ENCODE data around the gene CROCC2.

CROCC2 gene

DNA sequence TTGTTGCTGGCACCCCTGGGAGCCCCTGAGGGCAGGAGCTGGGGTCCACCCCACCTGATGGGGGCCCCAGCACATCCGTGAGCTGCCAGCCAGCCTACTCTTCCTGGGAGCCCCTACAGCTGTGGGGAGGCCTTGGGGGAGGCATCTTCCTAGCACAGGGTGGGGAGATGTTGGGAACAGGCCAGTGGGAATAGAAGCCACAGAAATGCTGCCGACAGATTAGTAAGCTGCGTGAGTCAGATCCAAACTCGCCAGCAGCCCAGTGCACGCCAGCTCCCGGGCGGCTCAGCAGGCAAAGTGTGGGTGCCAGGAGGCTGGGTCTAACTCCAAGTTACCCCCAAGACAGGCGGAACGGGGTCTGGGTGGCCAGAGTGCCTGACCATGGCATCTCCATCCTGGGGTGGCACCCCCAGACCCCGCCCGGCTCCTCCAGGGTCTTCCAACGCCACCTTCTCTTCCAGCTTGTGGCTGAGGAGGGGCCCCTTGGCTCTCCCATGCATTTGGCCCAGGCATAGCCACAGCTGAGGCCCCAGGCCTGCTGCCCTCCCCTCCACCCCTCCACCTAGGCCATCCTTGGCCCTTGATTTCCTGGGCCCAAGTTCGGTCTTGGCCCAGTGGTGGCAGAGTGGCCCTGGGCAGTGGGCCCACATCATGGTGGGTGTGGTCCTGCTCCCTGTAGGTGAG is 15.3 kb downstream of the CROCC2 start:
- DNase-seq (ENCODE audit: low read depth), result peak; percentile 86

DNA sequence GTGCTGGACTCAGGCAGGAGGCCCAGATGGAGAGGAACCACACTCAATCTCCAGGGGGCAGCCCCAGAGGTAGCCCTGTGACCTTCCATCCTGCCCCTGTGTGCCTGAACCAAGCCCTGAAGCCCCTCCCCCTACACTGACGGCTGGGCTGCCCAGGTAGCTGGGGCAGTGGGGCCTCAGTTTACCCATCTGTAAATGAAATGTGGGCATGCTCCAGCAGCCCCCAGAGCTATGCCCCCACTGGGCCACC is 15.8 kb downstream of the CROCC2 start:
- DNase-seq (ENCODE audit: low read depth), result no peak

DNA sequence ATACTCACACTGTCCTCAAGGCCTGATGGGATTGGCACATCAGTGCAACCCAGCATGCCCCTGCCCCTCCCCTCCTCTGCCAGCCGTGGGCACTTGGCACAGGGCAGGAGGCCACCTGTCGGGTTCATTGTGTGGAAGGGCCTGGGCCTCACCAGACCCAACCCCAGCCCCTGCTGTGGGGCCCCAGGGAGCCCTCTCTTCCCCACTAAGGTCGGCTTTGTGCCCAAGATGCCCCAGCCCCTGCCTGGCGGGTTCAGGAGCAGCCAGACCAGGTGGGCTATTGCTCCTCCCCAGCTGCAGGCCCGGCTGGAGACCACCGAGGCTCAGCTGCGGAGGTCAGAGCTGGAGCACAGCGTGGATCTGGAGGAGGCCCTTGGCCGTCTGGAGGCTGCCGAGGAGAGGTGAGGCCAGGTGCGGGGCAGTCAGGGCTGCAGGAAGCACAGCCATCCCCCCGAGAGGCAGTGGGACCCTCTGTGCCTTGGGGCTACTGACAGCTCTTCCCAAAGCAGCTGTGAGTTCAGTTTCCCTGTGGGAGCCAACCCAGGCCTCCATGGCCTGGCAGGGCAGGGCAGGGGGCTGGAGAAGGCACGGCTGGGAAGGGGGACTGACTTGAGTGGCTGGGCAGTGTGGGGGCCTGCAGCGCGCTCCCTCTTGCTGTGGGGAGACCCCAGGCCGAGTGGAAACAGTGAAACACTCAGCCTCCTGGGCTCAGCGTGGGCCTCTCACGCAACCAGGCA is 16.3 kb downstream of the CROCC2 start:
- DNase-seq (ENCODE audit: low read depth), result no peak

DNA sequence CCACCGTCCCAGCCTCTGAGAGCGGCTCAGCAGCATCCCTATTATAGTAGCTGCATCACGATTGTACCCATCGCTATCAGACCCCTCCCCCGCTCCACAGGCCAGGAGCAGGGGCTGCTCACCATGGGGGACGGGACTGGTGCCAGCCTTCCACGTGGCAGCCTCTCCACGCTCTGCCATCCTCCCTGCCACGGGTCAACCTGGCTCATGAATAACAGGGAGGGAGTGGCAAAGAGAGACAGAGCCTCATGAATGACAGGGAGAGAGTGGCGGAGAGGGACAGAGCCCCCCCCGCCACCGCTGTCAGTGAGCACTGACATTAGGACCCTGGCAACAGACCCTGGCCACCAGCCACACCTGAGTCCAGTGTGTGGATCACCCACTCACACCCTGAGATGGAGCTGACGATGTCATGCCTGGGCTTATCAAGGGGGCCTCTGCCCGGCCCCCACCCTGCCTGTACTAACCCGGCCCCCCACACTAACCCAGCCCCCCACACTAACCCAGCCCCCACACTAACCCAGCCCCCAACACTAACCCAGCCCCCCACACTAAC is 16.9 kb downstream of the CROCC2 start:
- no peak for DNase-seq (ENCODE audit: low read depth)

DNA sequence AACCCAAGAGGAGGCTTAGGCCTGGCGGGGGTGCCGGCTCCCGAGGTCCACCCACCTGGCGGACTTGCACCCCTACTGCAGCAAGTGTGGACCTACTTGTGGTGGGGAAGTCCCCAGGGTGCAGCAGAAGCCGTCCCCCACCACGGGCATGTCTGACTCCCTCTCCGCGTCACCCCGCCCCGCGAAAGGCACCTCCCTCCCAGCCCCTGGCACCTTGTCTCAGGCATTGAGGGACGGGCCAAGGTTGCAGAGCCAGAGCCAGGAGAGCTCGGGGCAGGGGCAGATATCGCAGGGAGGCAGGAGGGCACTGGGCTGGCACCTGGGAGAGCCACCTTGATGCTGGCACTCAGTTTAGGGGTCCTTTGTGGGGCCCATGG is 19.0 kb downstream of the CROCC2 start:
- no peak for DNase-seq (ENCODE audit: low read depth)

DNA sequence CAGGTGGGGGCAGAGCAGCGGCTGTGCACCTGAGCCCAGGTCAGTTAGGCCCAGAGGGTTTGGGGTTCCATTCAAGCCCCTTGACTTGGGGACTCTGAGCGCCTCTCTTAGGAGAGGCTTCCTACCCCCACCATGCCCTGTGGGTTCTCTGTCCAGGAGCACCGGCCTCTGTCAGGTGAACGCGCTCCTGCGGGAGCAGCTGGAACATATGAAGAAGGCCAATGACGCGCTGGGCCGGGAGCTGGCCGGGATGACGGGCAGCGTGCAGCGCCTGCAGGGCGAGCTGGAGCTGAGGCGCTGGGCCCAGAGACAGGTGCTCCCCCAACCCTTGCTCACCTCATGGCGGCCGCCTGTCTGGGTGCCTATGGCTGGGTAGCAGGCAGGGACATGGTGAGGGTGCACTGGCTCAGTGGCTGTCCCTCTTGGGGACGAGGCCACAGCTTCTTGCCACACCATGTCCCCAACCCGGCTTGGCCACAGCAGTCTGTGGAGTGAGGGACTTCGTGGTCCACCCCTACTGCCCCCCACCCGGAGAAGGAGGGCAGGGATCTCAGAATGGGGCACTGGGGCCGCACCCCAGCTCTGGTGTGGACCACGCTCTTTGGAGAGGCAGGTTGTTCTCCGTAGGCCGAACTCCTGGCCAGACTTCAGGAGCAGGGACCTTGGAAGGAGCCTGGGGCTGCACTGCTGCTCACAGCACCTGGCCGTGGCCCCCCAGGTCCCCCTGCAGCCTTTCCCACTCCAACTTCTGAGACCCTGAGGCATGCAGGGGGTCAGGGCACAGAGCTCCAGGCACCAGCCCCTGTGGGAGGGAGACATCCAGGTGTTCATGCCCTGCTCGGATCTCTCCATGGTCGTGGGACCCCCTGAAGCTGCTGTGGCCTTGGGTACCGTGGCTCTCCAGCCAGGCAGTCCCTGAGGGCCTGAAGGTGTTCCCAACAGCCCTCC is 19.7 kb downstream of the CROCC2 start:
- no peak for DNase-seq (ENCODE audit: low read depth)

DNA sequence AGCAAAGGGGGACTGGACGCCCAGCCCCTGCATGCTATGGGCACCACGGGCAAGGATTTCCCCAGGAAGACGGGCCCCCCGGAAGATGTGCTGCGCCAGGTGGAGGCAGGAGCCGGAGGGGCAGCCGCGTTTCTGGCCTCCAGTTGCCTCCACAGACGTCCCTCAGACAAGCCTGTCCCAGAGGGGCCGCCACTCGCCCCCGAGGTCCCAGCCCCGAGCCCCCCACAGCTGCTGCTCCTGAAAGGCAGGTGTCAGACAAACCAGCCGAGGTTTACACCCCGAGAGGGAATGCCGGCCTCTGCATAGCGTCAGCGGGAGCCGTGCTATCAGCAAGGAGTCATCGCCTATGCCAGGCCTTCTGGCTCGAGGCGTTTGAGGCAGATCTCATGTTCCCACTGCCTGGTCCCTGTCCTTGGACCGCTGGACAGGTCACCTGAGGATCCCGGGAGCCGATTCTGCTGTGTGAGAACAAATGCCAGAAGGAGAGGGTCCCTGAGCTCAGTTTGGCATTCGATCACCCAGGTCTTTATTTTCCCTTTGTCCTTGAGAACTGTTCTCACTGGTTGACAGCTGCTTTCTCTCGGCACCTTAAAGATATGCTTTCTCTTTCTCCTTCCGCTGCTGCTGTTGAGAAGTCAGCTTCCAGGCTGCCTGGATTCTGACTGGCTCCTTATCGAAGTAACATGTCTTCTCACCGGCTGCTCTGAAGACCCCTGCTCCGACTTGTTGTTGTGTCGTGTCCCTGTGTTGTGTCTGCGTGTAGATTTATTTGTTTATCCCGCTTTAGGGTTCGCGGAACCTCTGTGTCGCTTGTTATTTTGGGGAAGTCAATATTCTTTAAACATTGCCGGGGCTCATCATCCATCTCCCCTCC is 20.6 kb downstream of the CROCC2 start:
- no peak for DNase-seq (ENCODE audit: low read depth)

DNA sequence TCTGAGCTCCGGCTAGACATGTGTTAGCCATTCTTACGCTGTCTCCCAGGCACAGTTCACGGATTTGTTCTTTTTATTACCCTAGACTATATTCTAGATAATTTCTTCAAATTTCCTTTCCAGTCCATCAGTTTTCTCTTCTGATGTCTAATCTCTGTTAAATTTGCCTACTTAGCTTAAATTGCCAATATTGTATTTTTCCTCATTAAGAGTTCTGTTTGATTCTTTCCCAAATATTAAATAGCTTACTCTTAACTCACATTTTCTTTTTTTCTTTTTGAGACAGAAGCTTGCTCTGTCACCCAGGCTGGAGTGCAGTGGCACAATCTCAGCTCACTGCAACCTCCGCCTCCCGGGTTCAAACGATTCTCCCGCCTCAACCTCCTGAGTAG is 21.2 kb downstream of the CROCC2 start:
- no peak for DNase-seq (ENCODE audit: low read depth)

DNA sequence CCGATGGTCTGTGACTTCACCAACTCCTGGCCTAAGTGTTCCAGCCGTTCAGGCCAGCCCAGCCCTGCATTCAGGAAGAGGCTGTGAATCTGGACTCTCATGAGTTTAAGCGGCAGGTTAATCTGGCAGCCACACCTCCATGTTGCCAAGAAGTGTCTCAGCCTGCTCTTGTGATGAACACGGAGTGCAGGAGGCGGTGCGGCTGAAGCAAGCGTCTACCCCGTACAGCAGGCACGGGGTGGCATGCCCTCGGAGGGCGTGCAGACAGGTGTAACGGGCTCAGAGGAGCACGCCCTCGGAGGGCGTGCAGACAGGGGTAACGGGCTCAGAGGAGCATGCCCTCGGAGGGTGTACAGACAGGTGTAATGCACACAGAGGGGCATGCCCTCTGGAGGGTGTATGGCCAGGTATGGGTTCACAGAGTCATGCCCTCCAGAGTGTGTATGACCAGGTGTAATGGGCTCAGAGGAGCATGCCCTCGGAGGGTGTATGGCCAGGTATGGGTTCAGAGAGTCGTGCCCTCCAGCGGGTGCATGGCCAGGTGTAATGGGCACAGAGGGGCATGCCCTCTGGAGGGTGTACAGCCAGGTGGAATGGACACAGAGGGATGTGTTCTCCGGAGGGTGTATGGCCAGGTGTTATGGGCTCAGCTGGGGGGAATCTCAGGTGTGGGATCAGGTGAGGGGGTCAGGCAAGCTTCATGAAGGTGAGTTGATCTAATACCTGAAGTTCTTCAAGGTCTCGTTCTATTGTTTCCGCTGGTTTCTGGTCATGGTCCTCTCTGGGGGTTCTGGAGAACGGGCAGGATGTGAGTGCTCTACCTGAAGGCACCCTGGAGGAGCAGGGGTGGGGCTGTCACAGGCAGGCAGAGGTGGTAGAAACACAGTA is 22.6 kb downstream of the CROCC2 start:
- DNase-seq (ENCODE audit: low read depth), result no peak

DNA sequence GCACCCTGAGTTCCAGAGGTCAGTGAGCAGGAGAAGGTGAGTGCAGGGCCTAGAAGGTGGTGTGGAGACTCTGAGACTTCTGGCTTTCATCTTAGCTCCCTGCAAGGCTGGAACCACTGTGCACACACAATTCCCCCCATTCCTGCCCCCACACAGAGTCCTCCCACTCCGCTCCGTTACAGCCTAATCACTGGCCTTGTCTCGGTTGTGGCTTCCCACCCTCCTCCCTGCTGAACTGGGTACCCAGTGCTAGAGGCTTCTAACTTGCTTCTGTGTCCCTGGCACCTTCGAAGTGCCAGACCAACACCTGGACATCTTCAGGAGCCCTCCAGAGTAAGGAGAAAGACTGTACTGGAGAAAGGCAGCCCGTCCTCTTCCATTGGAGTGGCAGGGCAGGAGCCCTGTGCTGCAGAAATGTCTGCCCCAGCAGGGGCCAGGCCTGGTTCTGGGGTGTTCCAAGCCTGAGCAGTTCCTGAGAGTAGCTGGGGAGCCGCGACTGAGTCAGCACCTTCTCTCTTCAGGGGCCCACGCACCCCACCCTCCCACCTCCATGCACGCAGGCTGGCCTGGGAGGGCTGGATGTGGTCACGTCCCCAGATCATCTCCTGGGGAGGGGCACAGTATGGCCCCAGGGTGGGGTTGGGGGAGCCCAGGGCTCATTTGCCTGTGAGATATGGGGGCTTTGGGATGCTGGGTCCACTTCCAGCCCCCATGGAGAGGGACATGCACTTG is 23.4 kb downstream of the CROCC2 start:
- no peak for DNase-seq (ENCODE audit: low read depth)

DNA sequence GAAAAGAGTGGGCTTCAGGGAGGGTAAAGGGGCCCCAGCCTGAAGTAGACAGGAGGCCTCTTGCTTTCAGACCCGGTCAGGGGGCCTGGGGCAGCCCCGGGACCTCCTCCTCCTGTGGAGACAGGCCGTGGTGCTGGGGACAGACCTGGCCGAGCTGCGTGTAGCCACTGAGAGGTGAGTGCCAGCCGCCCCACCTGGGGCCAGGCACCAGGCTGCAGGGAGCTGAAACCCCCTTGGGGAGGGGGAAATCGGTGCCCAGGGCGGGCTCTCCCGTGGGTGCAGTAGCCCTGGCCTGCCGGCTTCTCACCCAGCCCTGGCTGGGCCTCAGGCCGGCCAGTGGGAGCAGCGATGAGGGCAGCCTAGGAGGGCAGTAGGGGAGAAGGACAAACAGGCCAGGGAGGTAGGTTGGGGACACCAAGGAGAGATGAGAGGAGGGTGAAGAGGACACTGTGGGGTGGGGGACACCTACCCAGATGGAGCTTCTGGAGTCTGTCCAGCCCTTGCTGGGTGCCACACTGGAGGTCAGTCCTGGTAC is 24.0 kb downstream of the CROCC2 start:
- no peak for DNase-seq (ENCODE audit: low read depth)

DNA sequence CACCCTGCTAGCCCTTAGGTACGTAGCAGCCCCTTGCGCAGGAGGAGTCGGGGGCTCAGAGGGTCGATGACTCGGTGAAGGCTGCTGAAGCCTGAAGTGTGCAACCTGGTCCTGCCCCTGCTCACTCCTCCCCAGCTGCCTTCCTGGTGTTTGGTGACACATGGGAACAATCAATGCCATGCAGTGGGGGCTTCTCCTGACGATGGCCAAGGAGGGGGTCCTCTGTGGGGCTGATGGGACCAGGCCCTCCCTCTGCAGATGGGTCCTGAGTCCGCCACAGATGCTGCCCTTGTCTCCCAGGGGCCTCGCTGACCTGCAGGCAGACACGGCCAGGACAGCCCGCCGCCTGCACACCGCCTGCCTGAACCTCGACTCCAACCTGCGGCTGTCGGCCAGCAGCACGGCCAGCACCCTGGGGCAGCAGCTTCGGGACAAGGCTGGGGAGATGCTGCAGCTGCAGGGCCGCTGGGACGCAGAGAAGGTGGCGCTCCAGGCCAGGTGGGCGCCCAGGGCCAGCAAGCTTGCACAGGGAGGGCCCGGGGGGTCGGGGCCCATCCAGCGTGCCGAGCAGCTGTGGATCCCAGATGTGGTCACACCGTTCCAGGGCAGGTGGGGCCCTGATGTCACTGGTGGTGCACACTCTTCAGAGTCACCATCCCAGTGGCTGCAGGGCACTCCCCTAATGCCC is 24.6 kb downstream of the CROCC2 start:
- no peak for DNase-seq (ENCODE audit: low read depth)

DNA sequence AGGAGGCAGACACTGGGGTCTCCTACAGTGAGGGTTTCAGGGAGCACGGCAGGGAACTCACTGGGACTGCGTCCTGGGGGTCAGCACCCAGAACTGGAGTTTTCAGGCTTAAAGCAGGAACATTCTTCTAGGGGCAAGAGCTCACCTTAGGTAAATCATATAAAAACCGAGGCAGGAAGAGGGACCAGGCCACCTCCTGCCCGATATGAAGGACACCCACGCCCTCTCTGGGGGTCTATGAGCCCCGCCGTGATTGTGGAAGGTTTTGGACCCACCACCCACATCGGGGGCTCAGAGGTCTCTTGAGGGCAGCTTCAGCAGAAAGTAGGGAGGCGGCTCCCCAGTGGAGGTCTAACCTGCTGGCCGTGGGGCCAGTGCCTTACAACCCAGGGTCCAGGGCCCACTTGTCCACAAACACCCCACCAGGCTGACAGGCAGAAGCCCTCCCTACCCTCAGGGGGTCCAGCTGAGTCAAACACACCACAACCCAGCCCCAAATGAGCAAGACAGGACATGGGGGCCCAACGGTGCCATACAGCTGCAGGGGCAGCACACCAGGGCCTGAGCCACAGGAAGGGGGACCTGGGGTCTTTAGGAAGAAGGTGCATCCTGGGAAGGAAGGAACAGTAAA is 25.3 kb downstream of the CROCC2 start:
- DNase-seq (ENCODE audit: low read depth), result no peak

DNA sequence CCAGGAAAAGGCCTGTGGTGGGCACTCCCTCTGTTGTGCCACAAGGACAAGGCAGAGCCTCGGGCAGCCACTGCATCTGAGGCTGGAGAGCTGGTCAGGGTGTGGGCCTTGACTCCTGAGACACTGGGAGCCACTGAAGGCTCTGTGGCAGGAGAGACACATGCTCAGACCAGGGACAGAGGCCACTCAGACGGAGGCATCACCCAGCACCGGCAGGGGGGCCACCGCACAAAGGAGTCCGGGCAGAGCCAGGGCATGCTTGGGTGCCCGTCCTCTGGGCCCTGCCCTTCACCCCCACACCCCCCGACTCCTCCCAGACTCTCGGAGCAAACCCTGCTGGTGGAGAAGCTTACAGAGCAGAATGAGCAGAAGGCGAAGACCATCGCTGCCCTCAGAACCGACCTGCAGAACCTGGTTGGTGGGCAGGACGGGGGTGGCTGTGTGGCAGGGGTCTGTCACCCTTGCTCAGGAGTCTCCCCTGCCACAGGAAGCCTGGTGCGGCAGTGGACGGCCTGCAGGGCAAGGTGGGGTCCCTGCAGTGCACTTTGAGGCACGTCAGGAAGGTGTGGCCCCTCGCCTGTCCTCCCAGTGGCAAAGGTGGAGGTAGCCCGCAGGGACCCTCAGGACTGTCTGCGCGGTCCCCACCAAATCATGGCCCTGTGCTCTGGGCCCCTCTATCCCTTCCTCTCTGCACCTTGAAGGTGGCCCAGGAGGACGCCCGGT is 26.0 kb downstream of the CROCC2 start:
- no peak for DNase-seq (ENCODE audit: low read depth)

DNA sequence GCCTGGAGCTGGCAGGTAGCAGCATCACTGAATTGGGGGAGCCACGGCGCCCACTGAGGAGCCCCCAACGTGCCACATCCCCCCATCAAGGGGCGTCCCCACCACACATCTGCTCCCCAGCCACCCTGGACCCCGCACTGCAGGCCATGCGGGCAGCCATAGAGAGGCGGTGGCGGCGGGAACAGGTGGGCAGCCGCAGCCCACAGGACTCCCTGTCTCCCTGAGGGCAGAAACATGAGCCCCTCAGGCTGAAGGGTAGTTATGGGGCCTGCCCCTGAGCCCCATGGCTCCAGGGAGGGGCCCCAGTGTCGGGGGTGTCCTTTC is 26.6 kb downstream of the CROCC2 start:
- DNase-seq (ENCODE audit: low read depth), result no peak

DNA sequence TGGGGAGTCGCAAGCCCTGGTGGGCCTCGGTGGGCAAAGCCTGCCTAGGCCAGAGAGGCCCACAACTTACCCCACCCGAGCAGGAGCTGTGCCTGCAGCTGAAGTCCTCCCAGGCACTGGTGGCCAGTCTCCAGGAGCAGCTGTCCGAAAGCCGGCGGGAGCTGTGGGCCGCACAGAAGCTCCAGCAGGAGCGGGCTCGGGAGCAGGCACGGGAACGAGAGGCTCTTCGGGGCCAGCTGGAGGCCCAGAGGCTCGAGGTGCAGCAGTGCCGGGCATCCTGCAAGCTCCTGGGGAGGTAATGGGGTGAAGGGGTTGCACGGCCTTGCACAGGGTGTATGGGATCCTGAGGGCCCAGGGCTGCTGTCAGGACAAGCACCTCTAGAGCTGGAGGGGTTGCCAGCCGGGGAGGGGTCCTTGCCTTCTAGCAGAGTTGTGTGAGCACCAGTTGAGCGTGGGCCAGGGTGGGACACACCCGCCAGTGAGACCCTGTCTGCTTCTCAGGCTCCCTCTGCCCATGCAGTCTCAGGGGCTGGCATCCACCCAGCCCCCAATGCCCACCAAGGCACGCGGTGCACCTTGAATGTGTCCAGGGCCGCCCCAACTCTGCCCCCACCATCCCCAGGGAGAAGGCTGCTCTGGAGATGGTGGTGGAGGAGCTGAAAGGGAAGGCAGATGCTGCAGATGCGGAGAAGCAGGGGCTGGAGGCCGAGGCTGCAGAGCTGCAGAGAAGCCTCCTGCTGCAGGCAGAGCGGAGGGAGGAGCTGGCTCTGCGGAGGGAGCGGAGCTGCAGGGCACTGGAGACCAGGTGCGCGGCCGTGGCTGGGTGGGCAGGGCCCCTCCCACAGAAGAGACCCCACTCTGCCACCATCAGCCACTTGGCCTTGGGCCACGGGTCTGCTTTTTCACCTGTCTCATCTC is 27.2 kb downstream of the CROCC2 start:
- no peak for DNase-seq (ENCODE audit: low read depth)
